DOHH2 (cell line): ENCODE results near the gene IKZF2.

Experiments used
- EZH2phosphoT487 ChIP-seq: fragments of 200-600 bp; sonication (generic); IDR thresholded peaks from 2 replicates; pipeline ENCODE4 v1.6.1; 2017; ENCODE audit warnings: borderline replicate concordance, mild to moderate bottlenecking, antibody characterized with exemption, low read length, moderate library complexity, mixed read lengths
- TF ChIP-seq, protein P1 (sequence below): fragments of 200-600 bp; sonication (generic); IDR thresholded peaks from one replicate; pipeline ENCODE4 v1.5.1; 2014; ENCODE audit warnings: antibody characterized with exemption, mild to moderate bottlenecking, low read depth, low read length; ENCODE audit not compliant: poor library complexity, severe bottlenecking

DNA sequence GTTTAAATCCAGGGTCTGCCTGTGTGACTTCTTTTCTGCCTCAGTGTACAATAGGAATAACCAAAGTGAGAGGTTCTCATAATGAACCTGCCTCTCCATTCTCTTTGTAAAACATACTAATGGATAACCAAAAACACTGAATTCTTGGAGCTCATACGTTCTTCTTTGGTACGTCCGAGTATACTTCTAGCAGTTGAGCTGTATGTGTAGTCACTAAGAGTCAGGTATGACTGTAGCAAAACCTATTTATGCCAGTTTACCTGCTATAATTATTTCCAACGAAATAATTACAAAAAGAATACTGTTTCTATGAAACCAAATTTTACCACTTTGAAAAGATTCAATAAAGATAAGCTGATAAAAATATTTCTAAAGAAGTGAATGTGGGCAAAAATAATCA, 109.2 kb downstream of the IKZF2 start:
- TF ChIP-seq, protein P1, sequence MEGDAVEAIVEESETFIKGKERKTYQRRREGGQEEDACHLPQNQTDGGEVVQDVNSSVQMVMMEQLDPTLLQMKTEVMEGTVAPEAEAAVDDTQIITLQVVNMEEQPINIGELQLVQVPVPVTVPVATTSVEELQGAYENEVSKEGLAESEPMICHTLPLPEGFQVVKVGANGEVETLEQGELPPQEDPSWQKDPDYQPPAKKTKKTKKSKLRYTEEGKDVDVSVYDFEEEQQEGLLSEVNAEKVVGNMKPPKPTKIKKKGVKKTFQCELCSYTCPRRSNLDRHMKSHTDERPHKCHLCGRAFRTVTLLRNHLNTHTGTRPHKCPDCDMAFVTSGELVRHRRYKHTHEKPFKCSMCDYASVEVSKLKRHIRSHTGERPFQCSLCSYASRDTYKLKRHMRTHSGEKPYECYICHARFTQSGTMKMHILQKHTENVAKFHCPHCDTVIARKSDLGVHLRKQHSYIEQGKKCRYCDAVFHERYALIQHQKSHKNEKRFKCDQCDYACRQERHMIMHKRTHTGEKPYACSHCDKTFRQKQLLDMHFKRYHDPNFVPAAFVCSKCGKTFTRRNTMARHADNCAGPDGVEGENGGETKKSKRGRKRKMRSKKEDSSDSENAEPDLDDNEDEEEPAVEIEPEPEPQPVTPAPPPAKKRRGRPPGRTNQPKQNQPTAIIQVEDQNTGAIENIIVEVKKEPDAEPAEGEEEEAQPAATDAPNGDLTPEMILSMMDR, result no peak
- no peak for TF ChIP-seq EZH2phosphoT487
